Neural progenitor cell (in vitro differentiated cells): ENCODE data around the gene KLHDC8A. TPM values are rescaled to one million over a fixed set of nuclear protein-coding genes. Genes with fewer than 3 reads are reported as not detected.
"Not testable (repeated sequence)": the region's sequence is repeated elsewhere in the genome, so short reads cannot be mapped to it uniquely, and the experiment has no call there.

Source experiments
- DNase-seq: peaks from one replicate; pipeline ENCODE4 v3.0.0-alpha.2; 2016; ENCODE audit warnings: low spot score
- H2AFZ ChIP-seq: fragments of 200-600 bp; sonication (generic); replicated peaks from 2 replicates; pipeline ENCODE4 v1.6.1; 2016; ENCODE audit warnings: antibody characterized with exemption
- H3F3A ChIP-seq: fragments of 200-600 bp; sonication (generic); 2 replicates; pipeline ENCODE4 v1.6.1; 2016; ENCODE audit warnings: antibody characterized with exemption, low read depth
- H3K27ac ChIP-seq: fragments of 200-600 bp; sonication (generic); 2 replicates; pipeline ENCODE4 v1.5.1; 2016; ENCODE audit warnings: mild to moderate bottlenecking
- H3K27me3 ChIP-seq: fragments of 200-600 bp; sonication (generic); 2 replicates; pipeline ENCODE4 v1.6.1; 2016; ENCODE audit warnings: mild to moderate bottlenecking, moderate library complexity
- H3K36me3 ChIP-seq: fragments of 200-600 bp; sonication (generic); 2 replicates; pipeline ENCODE4 v1.5.1; 2016
- H3K4me1 ChIP-seq: fragments of 200-600 bp; sonication (generic); 2 replicates; pipeline ENCODE4 v1.6.1; 2016; ENCODE audit warnings: mixed run types
- H3K4me2 ChIP-seq: fragments of 200-600 bp; sonication (generic); 2 replicates; pipeline ENCODE4 v1.6.1; 2016
- H3K4me3 ChIP-seq: fragments of 200-600 bp; sonication (generic); 2 replicates; pipeline ENCODE4 v1.5.1; 2016
- H3K79me2 ChIP-seq: fragments of 200-600 bp; sonication (generic); 2 replicates; pipeline ENCODE4 v1.6.1; 2016; ENCODE audit warnings: low read depth
- H3K9ac ChIP-seq: fragments of 200-600 bp; sonication (generic); 2 replicates; pipeline ENCODE4 v1.6.1; 2016
- H3K9me3 ChIP-seq: fragments of 200-600 bp; sonication (generic); 2 replicates; pipeline ENCODE4 v1.5.1; 2016; ENCODE audit warnings: low read depth
- H4K20me1 ChIP-seq: fragments of 200-600 bp; sonication (generic); 2 replicates; pipeline ENCODE4 v1.6.1; 2016; ENCODE audit warnings: low read depth
- H3K27ac Mint-ChIP-seq: 3 replicates; pipeline ENCODE4 v1.8.0; 2021; ENCODE audit warnings: mixed read lengths
- H3K27me3 Mint-ChIP-seq: 2 replicates; pipeline ENCODE4 v1.8.0; 2022; ENCODE audit warnings: low read depth, mild to moderate bottlenecking, inconsistent platforms, moderate library complexity, mixed read lengths; ENCODE audit not compliant: insufficient read depth
- H3K36me3 Mint-ChIP-seq: 3 replicates; pipeline ENCODE4 v1.8.0; 2021; ENCODE audit warnings: mixed read lengths
- H3K4me1 Mint-ChIP-seq: 3 replicates; pipeline ENCODE4 v1.8.0; 2021; ENCODE audit warnings: mixed read lengths
- H3K4me3 Mint-ChIP-seq: 3 replicates; pipeline ENCODE4 v1.8.0; 2021; ENCODE audit warnings: mild to moderate bottlenecking, moderate library complexity, mixed read lengths
- H3K9me3 Mint-ChIP-seq: 3 replicates; pipeline ENCODE4 v1.8.0; 2020; ENCODE audit warnings: mixed read lengths
- CTCF ChIP-seq: fragments of 200-600 bp; sonication (generic); IDR thresholded peaks from 2 replicates; pipeline ENCODE4 v1.5.1; 2017; ENCODE audit warnings: antibody characterized with exemption, mild to moderate bottlenecking
- EZH2 ChIP-seq: fragments of 200-600 bp; sonication (generic); IDR thresholded peaks from 2 replicates; pipeline ENCODE4 v1.6.1; 2017; ENCODE audit warnings: antibody characterized with exemption, mild to moderate bottlenecking, moderate library complexity
- EZH2phosphoT487 ChIP-seq: fragments of 200-600 bp; sonication (generic); IDR thresholded peaks from 2 replicates; pipeline ENCODE4 v1.6.1; 2017; ENCODE audit warnings: antibody characterized with exemption
- total RNA-seq: library from RNA; depleted of rRNA; stranded (reverse); fragments of >200 nt; gene quantifications from 2 replicates; pipeline ENCODE4 v1.2.3, GENCODE V29; 2015; ENCODE audit warnings: low replicate concordance

Gene KLHDC8A
- total RNA-seq, 1 donor from 2014 or later = 9.7 TPM

GRCh38 chr1:205370780-205371179 lies 14.1 kb upstream of the KLHDC8A start:
- Histone ChIP-seq H3K4me1 (peaks cover 39% of the 10 kb centered on the region), H3K27me3 (no peaks in the 10 kb centered on the region), H3K79me2 (no peaks in the 10 kb centered on the region), H3K4me2 (no peak overlapping the region), H3K27ac (no peak overlapping the region), H4K20me1 (no peaks in the 10 kb centered on the region), H3K9ac (no peak overlapping the region), H3K9me3 (no peaks in the 10 kb centered on the region), H3F3A (peaks cover 17% of the 10 kb centered on the region), H2AFZ (no peak overlapping the region), H3K36me3 (no peaks in the 10 kb centered on the region), H3K4me3 (no peak overlapping the region)
- Mint-ChIP-seq H3K4me1 (peaks cover 52% of the 10 kb centered on the region), H3K27me3 (peaks cover 2% of the 10 kb centered on the region), H3K9me3 (no peaks in the 10 kb centered on the region), H3K4me3 (no peak overlapping the region), H3K27ac (no peak overlapping the region), H3K36me3 (no peaks in the 10 kb centered on the region)
- no peak for DNase-seq
- TF ChIP-seq EZH2phosphoT487 (no peak), EZH2 (no peak), CTCF (no peak)

- H3K27ac ChIP-seq = no peak overlapping the region
Observed at GRCh38 chr1:205369701-205370123, 13.0 kb upstream of the KLHDC8A start.

GRCh38 chr1:205368478-205368877 lies 11.8 kb upstream of the KLHDC8A start:
- Mint-ChIP-seq H3K36me3 (no peaks in the 10 kb centered on the region), H3K4me1 (peaks cover 39% of the 10 kb centered on the region), H3K27ac (no peak overlapping the region), H3K4me3 (no peak overlapping the region), H3K27me3 (peaks cover 2% of the 10 kb centered on the region), H3K9me3 (no peaks in the 10 kb centered on the region)
- H3K36me3 ChIP-seq = no peaks in the 10 kb centered on the region
- no peak for DNase-seq
- peaks cover 24% of the 10 kb centered on the region for H3K4me1 ChIP-seq
- H3K79me2 ChIP-seq = no peaks in the 10 kb centered on the region
- no peaks in the 10 kb centered on the region for H3K9me3 ChIP-seq
- no peak overlapping the region for H2AFZ ChIP-seq
- H3K27me3 ChIP-seq = no peaks in the 10 kb centered on the region
- TF ChIP-seq EZH2phosphoT487 = no peak
- no peak for TF ChIP-seq CTCF
- TF ChIP-seq EZH2 = no peak
- H3F3A ChIP-seq = peaks cover 22% of the 10 kb centered on the region
- H4K20me1 ChIP-seq = no peaks in the 10 kb centered on the region
- no peak overlapping the region for H3K4me3 ChIP-seq
- no peak overlapping the region for H3K4me2 ChIP-seq
- H3K27ac ChIP-seq = no peak overlapping the region
- no peak overlapping the region for H3K9ac ChIP-seq

More at GRCh38 chr1:205369701-205370123, 13.0 kb upstream of the KLHDC8A start:
- H3K27me3 Mint-ChIP-seq = peaks cover 2% of the 10 kb centered on the region
- Histone ChIP-seq H3F3A (peaks cover 22% of the 10 kb centered on the region), H3K9me3 (no peaks in the 10 kb centered on the region), H3K4me3 (no peak overlapping the region), H3K4me2 (no peak overlapping the region), H4K20me1 (no peaks in the 10 kb centered on the region), H3K27me3 (no peaks in the 10 kb centered on the region), H3K36me3 (no peaks in the 10 kb centered on the region), H3K4me1 (peaks cover 36% of the 10 kb centered on the region), H3K9ac (no peak overlapping the region), H2AFZ (no peak overlapping the region), H3K79me2 (no peaks in the 10 kb centered on the region)
- no peak overlapping the region for H3K27ac Mint-ChIP-seq
- no peak for TF ChIP-seq EZH2
- H3K4me1 Mint-ChIP-seq = peaks cover 50% of the 10 kb centered on the region
- no peak overlapping the region for H3K4me3 Mint-ChIP-seq
- no peaks in the 10 kb centered on the region for H3K9me3 Mint-ChIP-seq
- H3K36me3 Mint-ChIP-seq = no peaks in the 10 kb centered on the region
- no peak for DNase-seq

- Histone ChIP-seq H2AFZ (peak overlapping the region; percentile 86), H3F3A (peaks cover 28% of the 10 kb centered on the region), H3K4me1 (peaks cover 13% of the 10 kb centered on the region), H3K27ac (no peak overlapping the region), H4K20me1 (no peaks in the 10 kb centered on the region), H3K4me3 (no peak overlapping the region), H3K79me2 (no peaks in the 10 kb centered on the region), H3K36me3 (no peaks in the 10 kb centered on the region), H3K4me2 (peak overlapping the region; percentile 34), H3K9me3 (no peaks in the 10 kb centered on the region), H3K27me3 (no peaks in the 10 kb centered on the region), H3K9ac (no peak overlapping the region)
- Mint-ChIP-seq H3K27me3 (peaks cover 4% of the 10 kb centered on the region), H3K9me3 (no peaks in the 10 kb centered on the region), H3K4me3 (no peak overlapping the region), H3K27ac (peak overlapping the region; percentile 78), H3K4me1 (peaks cover 30% of the 10 kb centered on the region), H3K36me3 (no peaks in the 10 kb centered on the region)
- no peak for DNase-seq
- TF ChIP-seq EZH2 (no peak), EZH2phosphoT487 (no peak), CTCF (no peak)
Observed at GRCh38 chr1:205365945-205366463, 9.3 kb upstream of the KLHDC8A start.

GRCh38 chr1:205365086-205365485 lies 8.4 kb upstream of the KLHDC8A start:
- not testable (repeated sequence) for H3K4me2 ChIP-seq

More at GRCh38 chr1:205365086-205365485, 8.4 kb upstream of the KLHDC8A start:
- peaks cover 39% of the 10 kb centered on the region for H3K4me1 Mint-ChIP-seq
- not testable (repeated sequence) for H3K27ac Mint-ChIP-seq, H3K9me3 ChIP-seq, H2AFZ ChIP-seq, DNase-seq, H4K20me1 ChIP-seq, H3K79me2 ChIP-seq, H3K27ac ChIP-seq, H3K4me3 ChIP-seq, H3K9ac ChIP-seq, H3K27me3 Mint-ChIP-seq, H3K27me3 ChIP-seq, H3K4me3 Mint-ChIP-seq, H3K9me3 Mint-ChIP-seq, H3K36me3 ChIP-seq, H3K36me3 Mint-ChIP-seq
- peaks cover 37% of the 10 kb centered on the region for H3F3A ChIP-seq
- H3K4me1 ChIP-seq = peaks cover 23% of the 10 kb centered on the region
